ENCODE data around the gene KRT15.

Gene KRT15

DNA sequence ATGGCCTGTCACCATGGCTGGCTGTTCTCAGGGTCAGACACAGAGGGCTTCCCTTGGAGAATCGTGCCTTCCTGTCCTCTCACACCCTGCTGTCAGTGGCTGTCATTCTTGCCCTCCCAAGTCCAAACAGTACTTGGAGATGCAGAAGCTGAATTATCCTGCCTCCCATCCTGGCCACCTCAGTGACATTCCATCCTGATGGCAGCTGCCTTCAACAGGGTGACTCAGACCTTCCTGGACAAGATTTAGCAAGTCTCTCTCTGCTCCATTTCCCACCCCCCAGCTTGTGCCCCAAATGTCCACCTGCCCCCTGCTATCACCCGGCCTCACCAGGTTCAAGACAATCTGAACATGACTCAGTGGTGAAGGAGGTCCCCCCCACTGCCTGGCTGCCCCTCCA is 24.2 kb downstream of the KRT15 start:
- H3K4me3 ChIP-seq (ENCODE audit: low read depth, low read length): no peak overlapping the region
- TF ChIP-seq, protein P1, sequence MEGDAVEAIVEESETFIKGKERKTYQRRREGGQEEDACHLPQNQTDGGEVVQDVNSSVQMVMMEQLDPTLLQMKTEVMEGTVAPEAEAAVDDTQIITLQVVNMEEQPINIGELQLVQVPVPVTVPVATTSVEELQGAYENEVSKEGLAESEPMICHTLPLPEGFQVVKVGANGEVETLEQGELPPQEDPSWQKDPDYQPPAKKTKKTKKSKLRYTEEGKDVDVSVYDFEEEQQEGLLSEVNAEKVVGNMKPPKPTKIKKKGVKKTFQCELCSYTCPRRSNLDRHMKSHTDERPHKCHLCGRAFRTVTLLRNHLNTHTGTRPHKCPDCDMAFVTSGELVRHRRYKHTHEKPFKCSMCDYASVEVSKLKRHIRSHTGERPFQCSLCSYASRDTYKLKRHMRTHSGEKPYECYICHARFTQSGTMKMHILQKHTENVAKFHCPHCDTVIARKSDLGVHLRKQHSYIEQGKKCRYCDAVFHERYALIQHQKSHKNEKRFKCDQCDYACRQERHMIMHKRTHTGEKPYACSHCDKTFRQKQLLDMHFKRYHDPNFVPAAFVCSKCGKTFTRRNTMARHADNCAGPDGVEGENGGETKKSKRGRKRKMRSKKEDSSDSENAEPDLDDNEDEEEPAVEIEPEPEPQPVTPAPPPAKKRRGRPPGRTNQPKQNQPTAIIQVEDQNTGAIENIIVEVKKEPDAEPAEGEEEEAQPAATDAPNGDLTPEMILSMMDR (IDR thresholded peaks at IDR 0.05; ENCODE audit: insufficient read depth, low read length, missing control alignments): no peak
- no peak for DNase-seq (ENCODE audit: low read depth, low spot score)
- CTCF ChIA-PET: interaction anchor here (1.0 to 6.5 kb wide), 12 partner anchors 10 to 691 kb away, joined by 3 to 42 read pairs (median 4); partner anchors contain the start of gene KRT13
- POLR2A ChIA-PET: interaction anchor here (1.2 kb wide), 1 partner anchor 435 kb away, joined by 4 read pairs; no protein-coding TSS in a partner anchor

DNA sequence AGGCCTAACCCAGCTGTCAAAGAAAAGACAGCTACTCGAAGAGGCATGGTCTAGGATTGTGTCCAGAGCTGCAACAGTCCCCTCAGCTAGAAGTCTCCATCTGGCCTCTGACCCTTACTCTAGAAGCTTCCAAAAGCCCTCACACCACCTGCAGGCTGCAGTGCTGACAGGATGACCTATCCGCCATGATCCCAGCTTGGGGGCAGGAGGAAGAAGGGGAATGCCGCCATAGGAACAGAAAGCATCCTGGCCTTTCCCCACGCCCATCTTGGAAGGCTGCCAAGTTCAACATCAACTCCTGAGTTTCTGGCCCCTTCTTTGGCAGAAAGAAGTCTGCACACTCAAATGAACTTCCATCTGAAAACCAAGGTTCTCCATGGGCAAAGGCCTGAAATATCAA is 25.9 kb downstream of the KRT15 start:
- CTCF ChIA-PET: interaction anchor here (1.0 to 6.5 kb wide), 3 partner anchors 56 to 619 kb away, joined by 3 to 42 read pairs (median 6); no protein-coding TSS in a partner anchor
- no peak overlapping the region for H3K4me3 ChIP-seq (ENCODE audit: low read depth, low read length)
- TF ChIP-seq, protein P1 (IDR thresholded peaks at IDR 0.05; ENCODE audit: insufficient read depth, low read length, missing control alignments): no peak
- no peak for DNase-seq (ENCODE audit: low read depth, low spot score)
- POLR2A ChIA-PET: interaction anchor here (1.2 kb wide), 1 partner anchor 13 kb away, joined by 3 read pairs; no protein-coding TSS in a partner anchor

DNA sequence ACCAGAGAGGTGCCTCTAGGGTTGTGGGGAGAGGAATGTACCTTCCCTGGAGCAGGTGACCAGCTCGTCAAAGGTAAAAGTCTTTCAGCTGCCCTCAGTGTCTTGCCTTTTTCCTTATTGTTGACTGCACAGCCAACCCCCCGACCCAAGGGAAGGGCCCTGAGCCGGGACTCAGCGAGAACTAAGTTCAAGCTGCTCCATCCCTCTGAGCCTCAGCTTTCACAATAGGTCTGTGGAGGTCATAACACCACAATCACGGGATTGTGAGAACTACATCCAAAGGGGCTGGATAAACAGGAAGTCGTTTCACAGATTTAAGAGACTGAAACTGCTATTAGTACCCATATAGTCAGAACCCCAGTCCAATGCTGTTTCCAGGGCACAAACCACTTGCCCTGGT is 26.3 kb downstream of the KRT15 start:
- no peak for DNase-seq (ENCODE audit: low read depth, low spot score)
- no peak overlapping the region for H3K4me3 ChIP-seq (ENCODE audit: low read depth, low read length)
- CTCF ChIA-PET: interaction anchor here (1.9 to 2.6 kb wide), 2 partner anchors 57 to 171 kb away, joined by 6 to 15 read pairs; no protein-coding TSS in a partner anchor
- POLR2A ChIA-PET: interaction anchor here (1.2 kb wide), 1 partner anchor 12 kb away, joined by 3 read pairs; no protein-coding TSS in a partner anchor
- TF ChIP-seq, protein P1 (IDR thresholded peaks at IDR 0.05; ENCODE audit: insufficient read depth, low read length, missing control alignments): no peak

DNA sequence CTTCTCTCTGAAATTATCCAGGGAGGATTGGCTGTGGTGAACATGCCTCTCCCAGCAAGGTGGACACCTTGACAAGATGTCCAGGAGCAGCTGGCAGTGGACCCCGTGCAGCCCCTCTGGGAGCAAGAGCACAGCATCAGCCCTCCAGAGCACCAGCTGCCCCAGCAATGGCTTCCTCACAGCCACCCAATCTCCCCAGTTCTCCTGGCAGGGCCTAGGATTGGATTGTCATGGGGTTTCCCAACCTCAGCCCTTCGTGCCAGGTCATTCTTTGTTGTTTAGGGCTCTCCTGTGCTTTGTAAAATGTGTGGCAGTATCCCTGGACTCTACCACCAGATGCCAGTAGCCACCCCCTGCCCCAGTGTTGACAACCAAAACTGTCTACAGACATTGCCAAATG is 27.2 kb downstream of the KRT15 start:
- no peak for DNase-seq (ENCODE audit: low read depth, low spot score)
- ChIA-PET POLR2A (interaction anchor here (1.2 kb wide), 1 partner anchor 12 kb away, joined by 3 read pairs; no protein-coding TSS in a partner anchor), CTCF (interaction anchor here (0.8 to 2.6 kb wide), 6 partner anchors 10 to 634 kb away, joined by 3 to 15 read pairs (median 5); no protein-coding TSS in a partner anchor)
- H3K4me3 ChIP-seq (ENCODE audit: low read depth, low read length): no peak overlapping the region
- TF ChIP-seq, protein P1 (IDR thresholded peaks at IDR 0.05; ENCODE audit: insufficient read depth, low read length, missing control alignments): no peak

DNA sequence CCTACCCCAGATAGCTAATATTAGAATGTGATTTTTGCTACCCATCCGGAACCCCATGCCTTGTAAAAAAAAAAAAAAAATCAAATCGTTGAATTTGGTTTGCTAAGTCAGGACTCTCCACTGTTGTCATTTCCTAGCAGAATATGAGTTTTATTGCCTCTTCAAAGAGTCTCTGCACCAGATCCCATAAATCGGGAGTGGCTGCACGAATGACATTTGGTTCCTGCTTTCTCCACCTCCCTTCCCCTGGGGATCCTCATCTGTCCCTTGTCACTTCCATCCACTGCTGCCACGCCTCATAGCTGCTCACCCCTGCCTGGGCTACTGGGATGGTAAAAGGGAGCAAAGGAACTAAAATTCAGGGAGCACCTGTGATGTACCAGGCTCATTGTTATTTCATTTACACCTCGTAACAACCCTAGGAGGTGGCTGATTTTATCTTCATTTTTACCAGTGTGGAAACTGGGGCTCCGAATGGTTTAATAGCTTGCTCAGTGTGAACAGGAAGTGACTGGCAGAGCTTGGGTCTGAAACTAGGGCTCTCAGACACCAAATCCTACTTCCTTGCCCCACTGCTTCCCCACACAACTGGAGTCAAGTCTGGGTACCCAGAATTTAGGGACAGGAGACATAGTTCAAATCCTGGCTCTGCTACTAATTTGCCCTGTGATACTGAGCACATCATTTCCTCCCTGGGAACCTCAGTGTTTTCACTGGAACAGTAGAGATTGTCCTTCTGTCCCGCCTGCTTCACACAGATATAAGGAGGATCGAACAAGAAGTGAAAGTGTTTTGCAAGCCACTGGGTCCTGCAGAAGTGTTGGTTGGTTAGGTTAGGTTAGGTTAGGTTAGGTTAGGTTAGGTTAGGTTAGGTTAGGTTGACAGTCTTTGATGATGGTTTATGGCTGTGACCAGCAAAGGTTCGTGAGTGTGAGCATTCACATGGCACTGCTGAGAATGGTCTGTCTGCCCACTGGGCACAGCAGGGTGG is 28.4 kb downstream of the KRT15 start:
- no peak for DNase-seq (ENCODE audit: low read depth, low spot score)
- POLR2A ChIA-PET: no interaction called here
- TF ChIP-seq, protein P1 (IDR thresholded peaks at IDR 0.05; ENCODE audit: insufficient read depth, low read length, missing control alignments): no peak
- H3K4me3 ChIP-seq (ENCODE audit: low read depth, low read length): no peak overlapping the region
- CTCF ChIA-PET: interaction anchor here (0.8 to 2.6 kb wide), 7 partner anchors 12 to 633 kb away, joined by 3 to 15 read pairs (median 6); no protein-coding TSS in a partner anchor

DNA sequence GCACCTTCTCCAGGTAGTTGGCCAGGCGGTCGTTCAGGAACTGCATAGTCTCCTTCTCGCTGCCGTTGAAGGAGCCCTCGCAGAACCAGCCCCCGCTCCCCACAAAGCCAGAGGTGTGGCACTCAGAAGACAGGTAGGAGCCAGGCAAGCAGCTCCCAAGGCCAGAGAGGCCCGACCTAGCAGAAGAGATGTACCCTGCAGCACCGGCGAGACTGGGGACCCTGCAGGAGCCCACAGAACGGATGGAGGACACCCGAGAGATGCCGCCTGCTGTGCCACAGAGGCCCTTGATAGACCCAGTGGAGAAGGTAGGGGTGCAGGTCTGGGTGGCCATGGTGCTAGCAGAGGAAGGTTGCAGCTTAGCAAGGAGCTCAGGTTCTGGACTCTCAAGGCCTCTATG is 29.2 kb downstream of the KRT15 start, which contains the start of gene KRT36:
Gene KRT36, minus strand, starts transcription at position 380 of the 400 bp plus-strand sequence. Its CDS starts 46 bp downstream, at position 334.
- H3K4me3 ChIP-seq (ENCODE audit: low read depth, low read length): no peak within 1 kb of the TSS
- ChIA-PET POLR2A (no interaction called here), CTCF (interaction anchor here (0.7 to 1.7 kb wide), 4 partner anchors 18 to 159 kb away, joined by 3 to 6 read pairs (median 3); no protein-coding TSS in a partner anchor)
- no peak for DNase-seq (ENCODE audit: low read depth, low spot score)
- TF ChIP-seq, protein P1 (IDR thresholded peaks at IDR 0.05; ENCODE audit: insufficient read depth, low read length, missing control alignments): no peak

All from AG04449 (cell line).